GM23338 (cell line): ENCODE data around the gene CSH2.
"Not testable (repeated sequence)": the region's sequence is repeated elsewhere in the genome, so short reads cannot be mapped to it uniquely, and the experiment has no call there.

Experiments
- CTCF ChIP-seq, 2 experiments: fragments of 200-600 bp in 1 of 2; sonication (generic) in 1 of 2; conservative IDR thresholded peaks; 2 replicates each; pipeline versions ENCODE4 v1.5.1 to v1.6.1; 2016 to 2017; ENCODE audit warnings: antibody characterized with exemption in 2 of 2, low read depth in 2 of 2, mild to moderate bottlenecking in 2 of 2, moderate library complexity in 1 of 2
- EZH2 ChIP-seq: fragments of 200-600 bp; sonication (generic); IDR thresholded peaks from one replicate; pipeline ENCODE4 v1.8.0; 2017; ENCODE audit warnings: antibody characterized with exemption, mild to moderate bottlenecking, low read depth; ENCODE audit not compliant: unreplicated experiment
- EZH2phosphoT487 ChIP-seq: fragments of 200-600 bp; sonication (generic); IDR thresholded peaks from one replicate; pipeline ENCODE4 v1.8.1; 2018; ENCODE audit warnings: antibody characterized with exemption; ENCODE audit not compliant: unreplicated experiment
- REST ChIP-seq: IDR thresholded peaks from one replicate; pipeline ENCODE4 v1.6.1; 2018; ENCODE audit warnings: antibody characterized with exemption; ENCODE audit not compliant: unreplicated experiment
- STAT1 ChIP-seq: IDR thresholded peaks from one replicate; pipeline ENCODE4 v1.6.1; 2016; ENCODE audit warnings: antibody characterized with exemption; ENCODE audit not compliant: unreplicated experiment

- not testable (repeated sequence) for TF ChIP-seq REST; CTCF (conservative IDR thresholded peaks at IDR 0.05; ENCODE audit: low read depth in 2 of 2); EZH2; EZH2phosphoT487; STAT1
These were observed 36.1 kb upstream of the CSH2 start for GRCh38 chr17:63909586-63909985.
